ENCODE data around the gene NVL.

- TF ChIP-seq, protein P1, sequence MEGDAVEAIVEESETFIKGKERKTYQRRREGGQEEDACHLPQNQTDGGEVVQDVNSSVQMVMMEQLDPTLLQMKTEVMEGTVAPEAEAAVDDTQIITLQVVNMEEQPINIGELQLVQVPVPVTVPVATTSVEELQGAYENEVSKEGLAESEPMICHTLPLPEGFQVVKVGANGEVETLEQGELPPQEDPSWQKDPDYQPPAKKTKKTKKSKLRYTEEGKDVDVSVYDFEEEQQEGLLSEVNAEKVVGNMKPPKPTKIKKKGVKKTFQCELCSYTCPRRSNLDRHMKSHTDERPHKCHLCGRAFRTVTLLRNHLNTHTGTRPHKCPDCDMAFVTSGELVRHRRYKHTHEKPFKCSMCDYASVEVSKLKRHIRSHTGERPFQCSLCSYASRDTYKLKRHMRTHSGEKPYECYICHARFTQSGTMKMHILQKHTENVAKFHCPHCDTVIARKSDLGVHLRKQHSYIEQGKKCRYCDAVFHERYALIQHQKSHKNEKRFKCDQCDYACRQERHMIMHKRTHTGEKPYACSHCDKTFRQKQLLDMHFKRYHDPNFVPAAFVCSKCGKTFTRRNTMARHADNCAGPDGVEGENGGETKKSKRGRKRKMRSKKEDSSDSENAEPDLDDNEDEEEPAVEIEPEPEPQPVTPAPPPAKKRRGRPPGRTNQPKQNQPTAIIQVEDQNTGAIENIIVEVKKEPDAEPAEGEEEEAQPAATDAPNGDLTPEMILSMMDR (IDR thresholded peaks at IDR 0.05) = no peak
- TF ChIP-seq ZFX (IDR thresholded peaks at IDR 0.05; ENCODE audit: borderline replicate concordance) = no peak
Measured at GRCh38 chr1:224189561-224189960, 140.4 kb downstream of the NVL start.
